Upper lobe of left lung (tissue), 6 donors: ENCODE data around the gene APH1B. TPM values are rescaled to one million over a fixed set of nuclear protein-coding genes. Genes with fewer than 3 reads are reported as not detected.

ENCODE experiments used
- ATAC-seq, 2 donors: fragments of 200-7000 bp; cut with Tn5 transposase; one replicate each; pipeline ENCODE4 v1.9.1; 2022; ENCODE audit warnings: mild to moderate bottlenecking in 2 of 2, moderate library complexity in 2 of 2; ENCODE audit not compliant: low FRiP score in 2 of 2
- DNase-seq, 2 donors: peaks; one replicate each; pipeline ENCODE4 v3.0.0-alpha.2; 2019 to 2020
- H3K27ac ChIP-seq, 4 donors: fragments of 200-600 bp; sonication (generic); one replicate each; pipeline ENCODE4 v1.5.1; 2016 to 2019
- H3K27me3 ChIP-seq, 4 donors: fragments of 200-600 bp; sonication (generic); one replicate each; pipeline ENCODE4 v1.5.1; 2017 to 2019
- H3K36me3 ChIP-seq, 4 donors: fragments of 200-600 bp; sonication (generic); one replicate each; pipeline ENCODE4 v1.5.1; 2016 to 2019
- H3K4me1 ChIP-seq, 4 donors: fragments of 200-600 bp; sonication (generic); one replicate each; pipeline ENCODE4 v1.5.1; 2018 to 2019
- H3K4me3 ChIP-seq, 4 donors: fragments of 200-600 bp; sonication (generic); one replicate each; pipeline ENCODE4 v1.5.1; 2017 to 2019; ENCODE audit warnings: mild to moderate bottlenecking in 2 of 4, moderate library complexity in 1 of 4
- H3K9me3 ChIP-seq, 4 donors: fragments of 200-600 bp; sonication (generic); one replicate each; pipeline ENCODE4 v1.5.1; 2018 to 2019
- EP300 ChIP-seq, 4 donors: sonication (generic); formaldehyde crosslinking; IDR thresholded peaks; one replicate each; pipeline ENCODE4 v1.5.1; 2017; ENCODE audit warnings: antibody characterized with exemption in 4 of 4, control low read depth in 2 of 4
- POLR2A ChIP-seq, 4 donors: fragments of 450-650 bp; IDR thresholded peaks; one replicate each; pipeline ENCODE4 v1.5.1; 2016 to 2017; ENCODE audit warnings: antibody characterized with exemption in 4 of 4, mild to moderate bottlenecking in 2 of 4
- POLR2AphosphoS5 ChIP-seq, 2 donors: sonication (generic); formaldehyde crosslinking; IDR thresholded peaks; one replicate each; pipeline ENCODE4 v1.5.1; 2017; ENCODE audit warnings: antibody characterized with exemption in 2 of 2
- WGBS, 2 donors: methylation state at CpG; one replicate each; pipeline ENCODE4 v1.1.5; 2017 to 2018; 5-methylcytosine and 5-hydroxymethylcytosine counted together
- total RNA-seq, 6 donors: library from RNA; depleted of rRNA in 4 of 6; stranded (reverse); fragments of >200 nt in 4 of 6; gene quantifications; one replicate each; pipeline versions ENCODE4 v1.1.0 to v1.2.1, GENCODE V29; 2016 to 2021
- TF ChIP-seq, protein P1 (sequence below), 6 experiments: fragments of 450-650 bp in 4 of 6; fragments of 200-600 bp in 2 of 6; sonication (generic) in 2 of 6; IDR thresholded peaks; one replicate each; pipeline ENCODE4 v1.5.1; 2016 to 2019; ENCODE audit warnings: antibody characterized with exemption in 6 of 6
- donor health status: DM: no; HTN: no; CAD: no; lungs with moderate emphysema.
- donor health status: DM: no; HTN: yes; CAD: no; lungs with severe emphysema.

Gene APH1B
- total RNA-seq, 6 donors from 2014 or later, result 4.9 to 28.9 (median 12.4) TPM

DNA sequence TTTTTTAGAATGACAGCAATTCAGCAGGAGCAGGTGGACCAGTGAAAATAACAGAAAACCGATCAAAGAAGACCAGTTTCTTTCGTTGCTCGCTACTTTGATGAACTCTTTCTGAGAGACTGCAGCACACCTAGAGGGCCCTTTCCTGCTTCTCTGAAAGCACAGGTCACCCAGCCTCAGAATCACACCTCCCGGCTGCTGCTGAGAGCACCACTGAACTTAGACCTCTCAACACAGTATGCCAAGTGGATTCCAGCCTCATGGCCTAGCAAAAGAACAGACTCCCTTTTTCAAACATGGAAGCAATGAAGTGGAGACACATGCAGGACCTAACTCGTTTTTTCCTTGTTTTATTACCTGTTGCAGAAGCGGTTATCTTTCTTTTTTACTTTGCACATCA lies 13.9 kb upstream of the APH1B start:
- Histone ChIP-seq H3K36me3 (peaks cover 2 to 63% (median 13%) of the 10 kb centered on the region in 4 donors), H3K27ac (no peak overlapping the region), H3K27me3 (no peaks in the 10 kb centered on the region), H3K4me3 (no peak overlapping the region), H3K4me1 (peaks cover 0 to 3% (median 0%) of the 10 kb centered on the region in 4 donors), H3K9me3 (no peaks in the 10 kb centered on the region)
- ATAC-seq (no peak), DNase-seq (no peak)
- TF ChIP-seq EP300 (IDR thresholded peaks at IDR 0.05) (no peak), POLR2A (IDR thresholded peaks at IDR 0.05) (no peak), POLR2AphosphoS5 (IDR thresholded peaks at IDR 0.05) (no peak)
- TF ChIP-seq, protein P1, sequence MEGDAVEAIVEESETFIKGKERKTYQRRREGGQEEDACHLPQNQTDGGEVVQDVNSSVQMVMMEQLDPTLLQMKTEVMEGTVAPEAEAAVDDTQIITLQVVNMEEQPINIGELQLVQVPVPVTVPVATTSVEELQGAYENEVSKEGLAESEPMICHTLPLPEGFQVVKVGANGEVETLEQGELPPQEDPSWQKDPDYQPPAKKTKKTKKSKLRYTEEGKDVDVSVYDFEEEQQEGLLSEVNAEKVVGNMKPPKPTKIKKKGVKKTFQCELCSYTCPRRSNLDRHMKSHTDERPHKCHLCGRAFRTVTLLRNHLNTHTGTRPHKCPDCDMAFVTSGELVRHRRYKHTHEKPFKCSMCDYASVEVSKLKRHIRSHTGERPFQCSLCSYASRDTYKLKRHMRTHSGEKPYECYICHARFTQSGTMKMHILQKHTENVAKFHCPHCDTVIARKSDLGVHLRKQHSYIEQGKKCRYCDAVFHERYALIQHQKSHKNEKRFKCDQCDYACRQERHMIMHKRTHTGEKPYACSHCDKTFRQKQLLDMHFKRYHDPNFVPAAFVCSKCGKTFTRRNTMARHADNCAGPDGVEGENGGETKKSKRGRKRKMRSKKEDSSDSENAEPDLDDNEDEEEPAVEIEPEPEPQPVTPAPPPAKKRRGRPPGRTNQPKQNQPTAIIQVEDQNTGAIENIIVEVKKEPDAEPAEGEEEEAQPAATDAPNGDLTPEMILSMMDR (IDR thresholded peaks at IDR 0.05), result no peak
- 87% methylated on average over 6 of the region's 6 CpGs for WGBS, 2 donors

DNA sequence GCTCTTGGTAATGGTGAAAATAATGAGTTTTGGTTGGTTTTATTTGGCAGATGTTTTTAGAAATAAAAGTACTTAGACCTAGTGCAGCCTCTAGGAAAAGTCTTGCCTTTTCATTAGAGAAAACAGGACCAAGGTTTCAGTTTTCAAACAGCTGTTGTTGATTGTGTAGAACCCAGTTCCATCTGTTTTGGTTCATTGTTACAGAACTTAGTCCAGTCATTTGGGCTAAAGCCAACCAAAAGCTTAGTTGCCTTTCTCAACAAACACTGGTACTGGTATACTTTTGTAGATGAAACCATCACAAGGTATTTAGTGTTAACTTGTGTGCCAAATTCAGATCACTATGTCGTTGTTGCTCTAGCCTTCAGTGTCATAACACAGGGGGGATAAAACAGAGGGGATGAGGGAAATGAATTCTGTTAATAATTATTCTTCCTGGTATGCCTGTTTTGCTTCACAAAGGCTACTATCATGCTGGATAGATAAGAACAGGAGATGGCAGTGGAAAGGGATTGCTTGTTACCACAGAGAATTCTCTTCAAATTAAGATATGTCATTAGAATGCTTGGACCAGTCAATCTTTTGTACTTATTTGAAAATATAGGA lies 12.6 kb upstream of the APH1B start:
- Histone ChIP-seq H3K27ac (no peak overlapping the region), H3K36me3 (peaks cover 0 to 50% (median 8%) of the 10 kb centered on the region in 4 donors), H3K4me3 (no peak overlapping the region), H3K4me1 (peaks cover 0 to 3% (median 0%) of the 10 kb centered on the region in 4 donors), H3K27me3 (no peaks in the 10 kb centered on the region), H3K9me3 (no peaks in the 10 kb centered on the region)
- TF ChIP-seq POLR2A (IDR thresholded peaks at IDR 0.05) (no peak), POLR2AphosphoS5 (IDR thresholded peaks at IDR 0.05) (no peak), EP300 (IDR thresholded peaks at IDR 0.05) (no peak)
- TF ChIP-seq, protein P1 (IDR thresholded peaks at IDR 0.05), result no peak
- WGBS, 2 donors, result 75 to 100% methylated on average over 1 of the region's 1 CpG
- no peak for DNase-seq
- no peak for ATAC-seq

DNA sequence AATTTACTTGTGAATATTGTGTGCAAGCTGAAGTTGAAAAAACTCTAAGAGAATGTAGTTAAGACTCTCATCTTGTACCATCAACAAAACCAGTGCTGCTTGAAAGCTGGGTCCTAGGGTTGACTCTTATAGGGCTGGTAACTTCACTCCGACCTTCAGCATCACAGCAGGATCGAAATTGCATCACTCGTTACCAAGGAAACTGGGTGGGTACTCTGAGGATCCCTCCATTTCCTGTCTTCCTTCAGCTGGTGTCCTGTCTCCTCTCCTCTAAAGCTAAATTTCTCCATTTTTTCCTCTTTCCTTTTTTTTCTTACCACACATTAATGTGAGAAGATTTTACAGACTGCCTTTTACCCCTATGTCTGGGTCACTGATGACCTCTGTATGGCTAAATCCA lies 3.0 kb upstream of the APH1B start:
- peaks cover 0 to 23% (median 7%) of the 10 kb centered on the region in 4 donors for H3K4me1 ChIP-seq
- TF ChIP-seq POLR2AphosphoS5 (IDR thresholded peaks at IDR 0.05) (no peak), EP300 (IDR thresholded peaks at IDR 0.05) (no peak), POLR2A (IDR thresholded peaks at IDR 0.05) (no peak)
- TF ChIP-seq, protein P1 (IDR thresholded peaks at IDR 0.05), result no peak
- no peaks in the 10 kb centered on the region for H3K27me3 ChIP-seq
- DNase-seq, result no peak
- no peak overlapping the region for H3K4me3 ChIP-seq
- H3K9me3 ChIP-seq, result no peaks in the 10 kb centered on the region
- no peaks in the 10 kb centered on the region for H3K36me3 ChIP-seq
- WGBS, 2 donors, result 72 to 75% methylated on average over 3 of the region's 3 CpGs
- ATAC-seq, result no peak
- no peak overlapping the region for H3K27ac ChIP-seq

DNA sequence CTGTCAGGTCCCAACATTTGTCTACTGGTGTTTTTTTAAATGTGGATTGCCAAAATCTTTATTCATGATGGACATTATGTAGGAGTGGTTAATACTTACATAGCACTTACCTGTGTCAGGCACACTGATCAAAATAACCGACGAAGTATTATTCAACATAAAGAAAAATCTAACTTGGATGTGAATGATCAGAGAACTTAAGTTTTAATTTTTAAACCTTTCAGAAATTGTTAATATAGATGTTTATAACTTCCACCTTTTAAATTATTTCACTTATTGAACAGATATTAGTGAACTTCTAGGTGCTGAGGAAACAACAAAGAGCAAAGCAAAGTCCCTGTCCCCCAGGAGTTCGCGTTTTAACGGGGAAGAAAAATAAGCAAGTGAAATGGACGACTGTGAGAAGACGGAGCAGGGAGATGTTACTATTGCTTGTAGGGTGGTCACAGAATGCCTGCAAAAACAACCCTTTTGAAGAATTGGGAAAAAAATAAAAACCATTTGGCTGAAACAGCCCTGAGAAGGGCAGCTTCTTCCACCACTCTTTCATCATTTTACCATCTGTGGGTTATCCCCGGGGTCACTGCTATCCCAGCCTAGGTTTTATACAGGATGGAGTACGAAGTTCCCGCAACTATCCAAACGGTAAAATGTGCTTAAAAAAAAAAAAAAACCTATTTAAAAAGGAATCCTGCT lies 915 bp upstream of the APH1B start:
- 21 to 27% methylated on average over 11 of the region's 11 CpGs for WGBS, 2 donors
- H3K36me3 ChIP-seq, result peaks cover 0 to 4% (median 0%) of the 10 kb centered on the region in 4 donors
- peak overlapping the region; percentile 76 to 93 (median 84) for H3K27ac ChIP-seq
- peak overlapping the region; percentile 12 to 67 (median 66) for H3K4me3 ChIP-seq
- no peaks in the 10 kb centered on the region for H3K9me3 ChIP-seq
- DNase-seq, result no peak
- peak in 1 of 2 donors; percentile 35 for ATAC-seq
- peaks cover 0 to 26% (median 7%) of the 10 kb centered on the region in 4 donors for H3K4me1 ChIP-seq
- TF ChIP-seq POLR2A (IDR thresholded peaks at IDR 0.05) (no peak), POLR2AphosphoS5 (IDR thresholded peaks at IDR 0.05) (no peak), EP300 (IDR thresholded peaks at IDR 0.05) (no peak)
- TF ChIP-seq, protein P1 (IDR thresholded peaks at IDR 0.05), result no peak
- no peaks in the 10 kb centered on the region for H3K27me3 ChIP-seq
